Mesodermal cell (in vitro differentiated cells): ENCODE data around the gene CCDC116.
"Not testable (repeated sequence)": the region's sequence is repeated elsewhere in the genome, so short reads cannot be mapped to it uniquely, and the experiment has no call there.

Source experiments
- H3K27ac ChIP-seq: 2 replicates; pipeline ENCODE4 v1.7.0; 2013; ENCODE audit warnings: mild to moderate bottlenecking, low read depth, low read length, moderate library complexity; ENCODE audit not compliant: severe bottlenecking
- H3K36me3 ChIP-seq: 2 replicates; pipeline ENCODE4 v1.7.1; 2013; ENCODE audit warnings: mild to moderate bottlenecking, low read length, moderate library complexity; ENCODE audit not compliant: control insufficient read depth, insufficient read depth
- H3K4me1 ChIP-seq: one replicate; pipeline ENCODE4 v1.7.1; 2013; ENCODE audit warnings: mild to moderate bottlenecking, low read length; ENCODE audit not compliant: insufficient read depth, control insufficient read depth, poor library complexity, severe bottlenecking
- H3K4me3 ChIP-seq: 2 replicates; pipeline ENCODE4 v1.7.0; 2013; ENCODE audit warnings: low read length, control low read depth, mild to moderate bottlenecking; ENCODE audit not compliant: insufficient read depth, poor library complexity, severe bottlenecking; ENCODE audit errors: extremely low read depth
- H3K9me3 ChIP-seq: 2 replicates; pipeline ENCODE4 v1.7.1; 2013; ENCODE audit warnings: mild to moderate bottlenecking, low read length, moderate library complexity; ENCODE audit not compliant: control insufficient read depth
- WGBS, 2 experiments: methylation state at CpG; one replicate each; pipeline ENCODE4 v1.1.5; 2013; ENCODE audit warnings: missing lambda C conversion rate in 2 of 2; ENCODE audit not compliant: insufficient coverage in 2 of 2; 5-methylcytosine and 5-hydroxymethylcytosine counted together

CCDC116 gene

DNA sequence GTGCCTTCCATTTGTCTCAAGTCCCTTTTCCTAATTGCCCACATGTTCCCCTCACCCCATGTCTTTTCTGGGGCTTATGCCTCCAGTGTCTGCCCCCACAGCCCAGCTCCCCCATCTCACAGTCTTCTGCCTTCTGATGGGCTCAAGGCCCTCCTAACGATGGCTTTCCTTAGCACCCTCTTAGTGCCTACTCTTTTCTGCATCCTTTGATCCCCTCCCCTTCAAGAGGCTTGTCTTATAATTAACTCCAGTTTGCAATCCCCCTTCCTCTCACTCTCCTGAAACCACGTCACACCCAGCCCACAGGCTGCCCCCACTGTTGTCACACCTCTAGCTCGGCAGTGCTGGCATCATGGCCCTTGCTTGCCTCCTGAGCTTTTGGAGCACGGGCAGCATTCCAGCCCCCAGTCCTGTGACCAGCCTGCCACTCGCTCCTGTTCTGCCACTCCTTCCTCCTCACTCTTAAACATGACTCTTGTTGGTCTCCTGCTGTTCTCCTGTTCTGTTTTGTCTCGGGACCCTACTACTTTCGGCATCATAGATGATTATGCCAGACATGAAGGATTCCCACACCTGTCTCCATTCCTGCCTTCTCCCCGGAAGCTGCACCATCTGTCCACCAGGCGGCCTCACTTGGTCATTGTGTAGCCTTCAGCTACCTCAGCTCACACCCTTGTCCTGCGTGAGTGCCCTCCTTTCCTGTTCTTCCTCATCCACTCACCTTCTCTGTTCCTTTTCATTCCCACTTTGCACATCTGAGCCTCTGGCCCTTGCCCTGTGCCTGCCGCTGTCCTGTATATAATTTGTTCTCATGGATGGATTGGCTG lies 38.9 kb upstream of the CCDC116 start:
- Histone ChIP-seq H3K4me3 (no peak overlapping the region), H3K4me1 (no peaks in the 10 kb centered on the region), H3K27ac (no peak overlapping the region), H3K36me3 (peaks cover 68% of the 10 kb centered on the region), H3K9me3 (no peaks in the 10 kb centered on the region)
- WGBS, 2 experiments: 91 to 94% methylated on average over 9 to 11 of the region's 11 CpGs

DNA sequence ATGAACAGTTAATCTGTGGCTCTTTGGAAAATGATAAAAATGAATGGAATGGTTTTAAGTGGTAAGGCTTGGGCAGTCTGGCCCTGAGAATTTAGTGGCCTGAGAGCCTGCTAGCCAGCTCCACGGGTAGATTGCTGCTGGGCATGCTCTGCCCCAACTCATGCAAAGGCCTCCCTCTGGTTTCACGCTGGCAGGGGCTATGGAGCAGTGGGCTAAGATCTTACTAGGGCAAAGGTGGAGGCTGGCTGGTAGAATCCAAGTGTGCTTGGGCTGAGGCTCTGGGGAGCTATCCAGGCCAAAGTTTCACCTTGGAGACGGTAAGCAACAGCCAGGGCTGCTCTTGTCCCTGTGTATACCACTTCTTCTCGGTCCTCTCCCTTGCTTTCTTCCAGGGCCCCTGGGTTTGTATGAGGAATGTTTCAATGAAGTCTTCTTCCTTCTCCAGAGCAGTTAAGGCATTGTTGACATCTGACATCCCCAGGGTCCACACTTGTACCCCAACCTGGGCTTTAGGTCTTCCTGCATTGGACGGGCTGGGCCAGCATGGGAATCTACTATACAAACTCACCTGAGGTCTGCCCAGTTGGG lies 37.6 kb upstream of the CCDC116 start:
- Histone ChIP-seq H3K27ac (no peak overlapping the region), H3K36me3 (peaks cover 76% of the 10 kb centered on the region)

DNA sequence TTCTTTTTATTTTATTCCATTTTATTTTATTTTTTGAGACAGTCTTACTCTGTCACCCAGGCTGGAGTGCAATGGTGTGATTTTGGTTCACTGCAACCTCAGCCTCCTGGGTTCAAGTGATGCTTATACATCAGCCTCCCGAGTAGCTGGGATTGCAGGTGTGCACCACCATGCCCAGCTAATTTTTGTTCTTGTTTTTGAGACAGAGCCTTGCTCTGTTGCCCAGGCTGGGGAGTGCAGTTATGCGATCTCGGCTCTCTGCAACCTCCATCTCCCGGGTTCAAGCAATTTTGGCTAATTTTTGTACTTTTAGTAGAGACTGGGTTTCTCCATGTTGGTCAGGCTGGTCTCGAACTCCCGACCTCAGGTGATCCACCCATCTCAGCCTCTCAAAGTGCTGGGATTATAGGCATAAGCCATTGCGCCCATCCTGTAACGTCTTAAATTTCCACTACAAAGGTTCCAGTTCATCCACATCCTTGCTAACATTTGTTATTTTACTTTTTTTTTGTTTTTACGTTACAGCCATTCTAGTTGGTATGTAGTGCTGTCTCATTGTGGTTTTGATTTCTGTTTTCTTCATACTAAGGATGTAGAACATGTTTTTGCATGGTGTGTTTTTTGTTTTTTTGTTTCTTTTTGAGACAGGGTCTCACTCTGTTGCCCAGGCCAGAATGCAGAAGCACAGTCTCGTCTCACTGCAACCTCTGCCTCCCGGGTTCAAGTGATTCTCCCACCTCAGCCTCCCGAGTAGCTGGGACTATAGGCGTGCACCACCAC lies 36.0 kb upstream of the CCDC116 start:
- H3K27ac ChIP-seq, H3K9me3 ChIP-seq, H3K4me1 ChIP-seq, H3K4me3 ChIP-seq: not testable (repeated sequence)
- H3K36me3 ChIP-seq: peaks cover 79% of the 10 kb centered on the region
- 91 to 98% methylated on average over 6 to 7 of the region's 13 CpGs for WGBS, 2 experiments

More for the DNA sequence above, 37.6 kb upstream of the CCDC116 start:
- 95 to 100% methylated on average over 1 to 3 of the region's 5 CpGs for WGBS, 2 experiments
- Histone ChIP-seq H3K4me3 (no peak overlapping the region), H3K4me1 (no peaks in the 10 kb centered on the region), H3K9me3 (no peaks in the 10 kb centered on the region)

DNA sequence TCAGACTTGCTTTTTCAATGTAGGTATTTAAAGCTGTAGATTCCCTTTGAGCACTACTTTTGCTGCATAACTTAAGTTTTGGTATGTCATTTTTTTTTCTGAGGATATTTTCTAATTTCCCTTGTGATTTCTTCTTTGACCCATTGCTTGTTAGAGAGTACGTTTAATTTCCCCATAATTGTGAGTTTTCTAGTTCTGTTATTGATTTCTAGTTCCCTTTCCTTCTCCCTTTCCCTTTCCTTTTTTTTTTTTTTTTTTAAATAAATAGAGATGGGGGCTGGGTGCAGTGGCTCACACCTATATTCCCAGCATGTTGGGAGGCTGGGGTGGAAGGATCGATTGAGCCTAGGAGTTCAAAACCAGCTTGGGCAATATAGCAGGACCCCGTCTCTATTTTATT lies 34.3 kb upstream of the CCDC116 start:
- no CpG with 5 or more reads among the region's 3 CpGs for WGBS, 2 experiments
- Histone ChIP-seq H3K9me3 (no peaks in the 10 kb centered on the region), H3K27ac (no peak overlapping the region), H3K4me1 (no peaks in the 10 kb centered on the region), H3K36me3 (peaks cover 73% of the 10 kb centered on the region), H3K4me3 (no peak overlapping the region)

DNA sequence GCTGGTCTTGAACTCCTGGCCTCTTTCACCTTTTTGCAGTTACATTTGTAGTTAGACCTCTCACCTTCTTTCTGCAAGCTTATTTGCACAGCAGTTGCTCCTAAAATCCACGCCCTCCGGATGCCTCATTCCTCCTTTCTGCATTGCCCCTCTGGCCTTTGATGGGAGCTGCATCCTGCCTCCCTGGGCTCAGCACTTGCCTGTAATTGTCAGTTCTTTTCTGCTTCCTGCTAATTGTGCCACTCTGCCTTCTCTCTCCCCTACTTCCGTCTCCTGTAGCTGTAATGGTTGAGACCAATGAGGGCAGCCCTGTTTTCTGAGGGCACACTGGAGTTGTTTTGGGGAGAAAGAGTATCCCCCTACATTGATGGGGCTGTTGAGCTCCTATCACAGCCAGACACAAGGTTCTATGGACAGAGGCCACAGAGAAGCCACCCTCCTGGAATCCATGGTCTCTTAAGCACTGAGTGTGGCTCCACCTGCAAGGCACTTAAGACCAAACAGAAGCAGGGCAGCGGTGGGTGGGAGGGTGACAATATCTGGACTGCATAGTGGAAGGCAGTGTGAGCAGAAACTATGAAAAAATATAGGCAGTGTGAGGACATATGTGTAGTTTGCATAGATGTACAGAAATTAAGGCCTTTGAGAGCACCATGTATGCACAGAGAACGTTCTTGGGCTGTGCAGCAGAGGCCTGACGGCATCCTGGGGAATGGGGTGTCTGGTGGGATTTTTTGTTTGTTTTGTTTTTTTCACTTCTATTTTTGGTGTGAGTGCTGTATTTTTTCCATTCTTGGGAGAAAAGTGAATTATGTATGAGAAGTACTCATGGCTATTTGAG lies 33.3 kb upstream of the CCDC116 start:
- 84 to 88% methylated on average over 5 of the region's 6 CpGs for WGBS, 2 experiments
- Histone ChIP-seq H3K27ac (no peak overlapping the region), H3K4me1 (no peaks in the 10 kb centered on the region), H3K4me3 (no peak overlapping the region), H3K36me3 (peaks cover 67% of the 10 kb centered on the region), H3K9me3 (no peaks in the 10 kb centered on the region)

DNA sequence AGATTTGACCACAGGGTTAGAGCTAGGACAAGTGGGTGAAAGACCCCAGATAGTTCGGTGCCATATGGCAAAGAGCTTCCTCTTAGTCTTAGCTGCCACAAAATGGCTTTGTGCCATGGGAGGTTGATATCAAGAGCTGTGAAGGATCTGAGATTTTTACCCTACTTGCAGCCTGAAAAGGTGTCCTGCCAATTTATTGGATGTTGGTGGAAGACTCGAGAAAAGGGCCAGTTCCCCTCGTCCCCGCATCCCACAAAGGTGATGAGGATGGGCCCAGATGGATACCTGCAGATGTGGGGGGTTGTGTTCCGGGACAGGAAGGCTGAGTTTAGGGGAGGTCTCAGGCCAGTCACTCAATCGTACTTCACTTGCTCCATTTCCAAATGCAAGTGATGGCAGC lies 30.0 kb upstream of the CCDC116 start:
- H3K4me1 ChIP-seq: no peaks in the 10 kb centered on the region
- H3K4me3 ChIP-seq: no peak overlapping the region
- WGBS, 2 experiments: 94 to 97% methylated on average over 6 of the region's 6 CpGs
- no peaks in the 10 kb centered on the region for H3K9me3 ChIP-seq
- H3K27ac ChIP-seq: no peak overlapping the region
- peaks cover 58% of the 10 kb centered on the region for H3K36me3 ChIP-seq

DNA sequence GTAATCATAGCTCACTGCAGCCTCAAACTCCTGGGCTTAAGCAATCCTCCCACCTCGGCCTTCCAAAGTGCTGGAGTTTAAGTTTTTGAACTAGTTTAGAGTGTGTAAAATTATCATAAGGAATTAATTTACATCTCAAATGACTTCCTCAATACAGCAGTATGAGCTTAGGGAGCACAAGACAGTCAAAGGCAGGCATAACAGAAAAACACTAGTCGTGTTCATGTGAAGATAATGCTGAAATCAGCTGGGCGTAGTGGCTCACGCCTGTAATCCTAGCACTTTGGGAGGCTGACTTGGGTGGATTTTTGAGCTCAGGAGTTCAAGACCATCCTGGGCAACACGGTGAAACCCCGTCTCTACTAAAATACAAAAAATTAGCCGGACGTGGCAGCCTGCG lies 28.6 kb upstream of the CCDC116 start:
- Histone ChIP-seq H3K9me3 (no peaks in the 10 kb centered on the region), H3K4me1 (no peaks in the 10 kb centered on the region), H3K4me3 (no peak overlapping the region), H3K36me3 (peaks cover 64% of the 10 kb centered on the region), H3K27ac (no peak overlapping the region)
- WGBS, 2 experiments: 95% methylated on average over 7 to 8 of the region's 9 CpGs

DNA sequence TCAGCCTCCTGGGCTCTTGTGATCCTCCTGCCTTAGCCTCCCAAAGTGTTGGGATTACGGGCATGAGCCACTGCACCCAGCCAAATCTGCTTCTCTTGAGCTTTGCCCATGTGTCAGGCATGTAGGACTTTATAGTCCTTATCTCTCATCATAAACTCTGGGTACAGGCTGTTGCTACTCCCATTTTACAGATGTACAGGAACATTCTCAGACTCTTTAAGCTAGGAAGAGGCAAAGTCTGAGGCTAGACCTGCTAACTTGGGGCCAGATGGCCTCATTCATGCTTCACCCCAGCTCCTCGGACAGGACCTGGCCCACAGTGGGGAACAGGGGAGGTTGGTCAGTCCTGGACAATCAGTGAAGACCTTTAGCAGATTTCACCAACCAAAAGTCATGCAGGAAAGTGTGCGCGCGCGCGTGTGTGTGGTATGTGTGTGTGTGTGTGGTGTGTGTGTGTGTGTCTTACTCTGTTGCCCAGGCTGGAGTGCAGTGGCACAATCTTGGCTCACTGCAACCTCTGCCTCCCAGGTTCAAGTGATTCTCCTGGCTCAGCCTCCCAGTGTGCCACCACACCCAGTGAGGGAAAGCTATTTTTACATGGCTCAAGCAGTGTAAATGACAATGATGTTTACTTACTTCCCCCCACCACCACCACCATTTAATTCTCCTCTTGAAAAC lies 26.5 kb upstream of the CCDC116 start:
- Histone ChIP-seq H3K4me3 (no peak overlapping the region), H3K36me3 (peaks cover 66% of the 10 kb centered on the region), H3K9me3 (no peaks in the 10 kb centered on the region), H3K4me1 (no peaks in the 10 kb centered on the region), H3K27ac (no peak overlapping the region)
- WGBS, 2 experiments: 92 to 100% methylated on average over 2 to 7 of the region's 7 CpGs

DNA sequence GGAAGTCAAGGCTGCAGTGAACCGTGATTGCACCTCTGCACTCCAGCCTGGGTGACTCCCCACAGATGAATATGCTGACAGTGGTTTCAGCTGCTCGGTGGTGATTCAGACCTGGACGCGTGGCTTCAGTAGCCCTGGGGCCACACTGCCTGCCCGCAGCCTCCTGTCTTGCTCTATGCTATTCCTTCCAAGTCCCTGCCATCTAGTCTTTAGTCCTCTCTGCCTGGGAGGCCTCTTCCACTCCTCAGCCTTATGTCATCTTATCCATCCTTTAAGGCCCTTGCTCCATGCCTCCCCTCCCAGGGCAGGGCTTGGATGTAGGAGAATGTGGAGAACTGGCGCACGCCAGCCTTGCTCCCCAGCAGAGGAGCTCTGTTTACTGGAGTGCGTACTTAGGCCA lies 25.8 kb upstream of the CCDC116 start:
- 98 to 100% methylated on average over 8 of the region's 8 CpGs for WGBS, 2 experiments
- H3K27ac ChIP-seq: no peak overlapping the region
- H3K4me1 ChIP-seq: no peaks in the 10 kb centered on the region
- H3K4me3 ChIP-seq: no peak overlapping the region
- H3K36me3 ChIP-seq: peaks cover 74% of the 10 kb centered on the region
- H3K9me3 ChIP-seq: no peaks in the 10 kb centered on the region
